Naive thymus-derived CD4-positive, alpha-beta T cell (primary cell): Measurements from ENCODE around the gene NFATC2IP. TPM values are rescaled to one million over a fixed set of nuclear protein-coding genes. Genes with fewer than 3 reads are reported as not detected.
A peak's percentile ranks its signal among the peaks of the same experiment; 100 is the strongest.
"Not testable (repeated sequence)": the region's sequence is repeated elsewhere in the genome, so short reads cannot be mapped to it uniquely, and the experiment has no call there.

Experiments used
- ATAC-seq: fragments of 150-1000 bp; cut with Tn5 transposase; 2 replicates; pipeline ENCODE4 v1.10.0; 2021; ENCODE audit warnings: mild to moderate bottlenecking, moderate library complexity
- CTCF ChIA-PET: fragments of 350-600 bp; sonication (Branson Sonifier 250); formaldehyde crosslinking; loops from one replicate; lab custom pipeline; 2021; ENCODE audit warnings: antibody characterized with exemption; lab: Charles Lee
- POLR2A ChIA-PET: fragments of 350-600 bp; sonication (Branson Sonifier 250); formaldehyde crosslinking; loops from one replicate; lab custom pipeline; 2021; ENCODE audit warnings: antibody characterized with exemption, inconsistent platforms; lab: Charles Lee
- DNase-seq, 9 donors: peaks; one replicate each; pipeline versions ENCODE4 v3.0.0 to v3.0.0-alpha.2; 2020 to 2022; ENCODE audit warnings: mixed read lengths in 1 of 9
- H3K27ac ChIP-seq: one replicate; pipeline ENCODE4 v1.7.0; 2013; ENCODE audit warnings: mild to moderate bottlenecking, low read depth, low read length, moderate library complexity
- H3K27me3 ChIP-seq, 2 donors: one replicate each; pipeline ENCODE4 v1.7.0; 2013; ENCODE audit warnings: low read length in 2 of 2, mild to moderate bottlenecking in 2 of 2, moderate library complexity in 2 of 2; ENCODE audit not compliant: control insufficient read depth in 2 of 2, insufficient read depth in 2 of 2
- H3K36me3 ChIP-seq, 3 experiments: 1 replicate in 2 of 3; 2 replicates in 1 of 3; pipeline ENCODE4 v1.7.0; 2013; ENCODE audit warnings: low read length in 3 of 3, mild to moderate bottlenecking in 3 of 3, moderate library complexity in 1 of 3; ENCODE audit not compliant: insufficient read depth in 3 of 3, control insufficient read depth in 2 of 3
- H3K4me1 ChIP-seq, 2 donors: one replicate each; pipeline ENCODE4 v1.7.0; 2013; ENCODE audit warnings: low read length in 2 of 2, mild to moderate bottlenecking in 2 of 2, moderate library complexity in 1 of 2; ENCODE audit not compliant: control insufficient read depth in 2 of 2, insufficient read depth in 2 of 2
- H3K4me3 ChIP-seq: 2 replicates; pipeline ENCODE4 v1.7.0; 2013; ENCODE audit warnings: mild to moderate bottlenecking, low read length
- H3K9me3 ChIP-seq, 3 experiments: 1 replicate in 2 of 3; 2 replicates in 1 of 3; pipeline ENCODE4 v1.7.0; 2013; ENCODE audit warnings: low read length in 3 of 3; ENCODE audit not compliant: control insufficient read depth in 2 of 3
- H3K27ac Mint-ChIP-seq, 9 donors: one replicate each; pipeline ENCODE4 v1.8.0; 2020 to 2022; ENCODE audit warnings: mixed read lengths in 9 of 9, mild to moderate bottlenecking in 8 of 9, moderate library complexity in 5 of 9, inconsistent platforms in 2 of 9
- H3K27me3 Mint-ChIP-seq, 5 donors: one replicate each; pipeline ENCODE4 v1.8.0; 2021 to 2022; ENCODE audit warnings: mixed read lengths in 5 of 5, mild to moderate bottlenecking in 1 of 5
- H3K36me3 Mint-ChIP-seq, 5 donors: one replicate each; pipeline ENCODE4 v1.8.0; 2020 to 2022; ENCODE audit warnings: mixed read lengths in 5 of 5, mild to moderate bottlenecking in 3 of 5, inconsistent platforms in 1 of 5
- H3K4me1 Mint-ChIP-seq, 7 donors: one replicate each; pipeline ENCODE4 v1.8.0; 2020 to 2022; ENCODE audit warnings: mixed read lengths in 7 of 7, mild to moderate bottlenecking in 3 of 7, inconsistent platforms in 1 of 7
- H3K4me3 Mint-ChIP-seq, 10 donors: one replicate each; pipeline ENCODE4 v1.8.0; 2020 to 2022; ENCODE audit warnings: mild to moderate bottlenecking in 10 of 10, mixed read lengths in 10 of 10, moderate library complexity in 6 of 10, inconsistent platforms in 2 of 10
- H3K9me3 Mint-ChIP-seq, 11 donors: one replicate each; pipeline ENCODE4 v1.8.0; 2020 to 2022; ENCODE audit warnings: mixed read lengths in 11 of 11, mild to moderate bottlenecking in 4 of 11, inconsistent platforms in 1 of 11, moderate library complexity in 1 of 11
- intact Hi-C, 2 donors: fragments of 100-400 bp; cut with micrococcal nuclease; formaldehyde crosslinking; loops; one replicate each; pipeline ENCODE4 v1.15.1; 2023
- polyA plus RNA-seq, 2 donors: library from polyadenylated mRNA; unstranded; fragments of 300-500 nt; fragmentation: Illumina TruSeq; gene quantifications; one replicate each; pipeline ENCODE4 v1.2.3, GENCODE V29; 2021
- total RNA-seq, 6 experiments: library from RNA in 5 of 6; stranded (reverse) in 5 of 6; gene quantifications; 1 replicate in 5 of 6; 2 replicates in 1 of 6; pipeline ENCODE4 v1.2.3 and lab custom pipeline; 2021 to 2026

Gene NFATC2IP
- total and polyA plus RNA-seq, 7 experiments from 2014 or later = 26.0 to 117 (median 77.8) TPM

DNA sequence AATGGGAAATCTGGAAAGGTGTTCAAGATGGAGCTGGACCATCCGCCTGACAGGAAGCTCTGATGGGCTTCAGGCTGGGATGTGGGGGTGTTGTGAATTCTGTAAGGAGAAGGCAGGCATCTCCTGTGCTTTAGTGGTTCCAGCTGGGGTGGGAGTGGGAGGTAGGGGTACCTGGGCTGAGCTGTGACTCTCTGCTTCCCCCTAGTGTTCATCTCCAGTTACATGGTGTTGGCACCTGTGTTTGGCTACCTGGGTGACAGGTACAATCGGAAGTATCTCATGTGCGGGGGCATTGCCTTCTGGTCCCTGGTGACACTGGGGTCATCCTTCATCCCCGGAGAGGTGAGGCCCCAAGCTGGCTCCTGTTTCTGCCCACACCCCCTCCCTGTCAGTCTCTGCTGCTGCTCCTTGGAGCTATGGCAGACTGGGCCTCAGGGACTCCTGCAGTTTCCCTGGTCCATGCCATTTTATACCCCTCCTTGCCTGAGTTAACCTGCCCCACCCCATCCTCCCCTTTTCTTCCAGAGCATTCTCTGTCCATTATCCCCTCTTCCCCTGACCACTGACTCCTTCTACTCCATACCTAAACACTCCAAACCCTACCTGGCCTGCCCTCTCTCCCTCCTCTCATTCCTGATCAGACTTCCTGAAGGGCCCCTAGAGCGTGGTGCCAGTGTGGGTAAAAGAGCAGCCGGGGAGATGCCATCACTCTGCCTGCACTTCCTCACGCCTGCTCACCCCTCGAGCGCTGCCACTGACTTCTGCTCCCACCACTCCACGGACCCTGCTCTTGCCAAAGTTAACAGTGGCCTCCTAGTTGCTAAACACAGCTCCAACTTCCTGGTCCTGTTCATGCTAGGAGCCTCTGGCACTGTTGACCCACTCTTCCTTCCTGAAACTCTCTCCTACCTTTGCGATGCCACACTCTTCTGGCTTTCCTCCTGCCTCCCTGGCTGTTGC lies 27.2 kb downstream of the NFATC2IP start:
- Histone ChIP-seq H3K27ac (no peak overlapping the region), H3K27me3 (no peaks in the 10 kb centered on the region), H3K4me3 (no peak overlapping the region), H3K36me3 (peaks cover 0 to 49% (median 0%) of the 10 kb centered on the region in 3 experiments), H3K4me1 (peaks cover 5 to 12% of the 10 kb centered on the region in 2 donors), H3K9me3 (no peaks in the 10 kb centered on the region)
- peak in 5 of 9 donors; percentile 33 to 52 (median 48) for DNase-seq
- CTCF ChIA-PET = interaction anchor here (0.6 to 2.7 kb wide), 11 partner anchors 8 to 107 kb away, joined by 3 to 14 read pairs (median 3); no protein-coding TSS in a partner anchor
- H3K9me3 Mint-ChIP-seq = peaks cover 0 to 4% (median 0%) of the 10 kb centered on the region in 11 donors
- peak overlapping the region in 8 of 10 donors; percentile 3 to 82 (median 44) for H3K4me3 Mint-ChIP-seq
- peak; percentile 32 for ATAC-seq
- H3K27me3 Mint-ChIP-seq = no peaks in the 10 kb centered on the region
- H3K27ac Mint-ChIP-seq = peak overlapping the region; percentile 21 to 94 (median 65)
- peaks cover 0 to 33% (median 27%) of the 10 kb centered on the region in 5 donors for H3K36me3 Mint-ChIP-seq
- POLR2A ChIA-PET = interaction anchor here (0.6 to 8.9 kb wide), 10 partner anchors 8 to 700 kb away, joined by 3 to 143 read pairs (median 4); partner anchors contain the start of genes LAT and TUFM
- peaks cover 35 to 59% (median 46%) of the 10 kb centered on the region in 7 donors for H3K4me1 Mint-ChIP-seq
- intact Hi-C loops = loop anchor here in 1 of 2 donors (1.0 kb wide), 1 partner anchor 33 kb away; no protein-coding TSS in a partner anchor

DNA sequence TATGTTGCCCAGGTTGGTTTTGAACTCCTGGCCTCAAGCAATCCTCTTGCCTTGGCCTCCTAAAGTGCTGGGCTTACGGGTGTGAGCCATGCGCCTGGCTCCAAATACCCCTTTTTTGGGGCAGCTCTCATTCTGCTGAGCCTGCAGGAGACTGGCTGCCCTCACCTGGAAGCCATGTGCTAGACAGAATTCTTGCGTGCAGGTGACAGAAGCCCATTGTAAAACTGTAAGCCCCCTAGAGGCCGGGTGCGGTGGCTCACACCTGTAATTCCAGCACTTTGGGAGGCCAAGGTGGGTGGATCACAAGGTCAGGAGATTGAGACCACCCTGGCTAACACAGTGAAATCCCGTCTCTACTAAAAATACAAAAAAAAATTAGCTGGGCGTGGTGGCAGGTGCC lies 29.6 kb downstream of the NFATC2IP start:
- H3K4me3 Mint-ChIP-seq = peak overlapping the region in 1 of 10 donors; percentile 25

DNA sequence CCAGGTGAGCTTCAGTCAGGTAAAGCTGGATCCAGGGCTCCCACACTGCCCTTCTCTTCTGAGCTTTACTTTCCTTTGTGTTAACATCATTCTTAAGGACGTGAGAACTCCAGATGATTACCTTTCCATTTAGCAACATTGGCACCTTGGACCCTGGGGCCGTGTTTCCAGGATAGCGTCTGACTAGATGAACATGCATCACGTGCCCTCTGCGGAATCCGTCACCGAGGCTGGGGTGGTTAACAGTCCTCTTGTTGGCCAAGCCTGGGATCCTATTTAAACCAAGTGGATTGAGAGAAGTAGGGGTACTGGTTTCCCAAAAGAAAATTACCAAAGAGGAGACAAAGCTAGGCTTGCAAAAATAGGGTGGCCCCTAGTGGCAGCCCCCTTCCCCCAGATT lies 30.2 kb downstream of the NFATC2IP start:
- ATAC-seq = no peak
- Histone ChIP-seq H3K4me1 (peaks cover 13 to 14% of the 10 kb centered on the region in 2 donors), H3K27ac (no peak overlapping the region), H3K9me3 (no peaks in the 10 kb centered on the region), H3K4me3 (no peak overlapping the region), H3K36me3 (peaks cover 0 to 55% (median 0%) of the 10 kb centered on the region in 3 experiments), H3K27me3 (no peaks in the 10 kb centered on the region)
- H3K9me3 Mint-ChIP-seq = peaks cover 0 to 4% (median 0%) of the 10 kb centered on the region in 11 donors
- DNase-seq = no peak
- ChIA-PET POLR2A (interaction anchor here (1.1 to 8.9 kb wide), 2 partner anchors 5 to 31 kb away, joined by 3 to 143 read pairs; partner anchors contain the start of gene LAT), CTCF (no interaction called here)
- H3K36me3 Mint-ChIP-seq = peaks cover 14 to 46% (median 34%) of the 10 kb centered on the region in 5 donors
- intact Hi-C loops = no loop called here
- H3K4me3 Mint-ChIP-seq = no peak overlapping the region
- peaks cover 32 to 56% (median 47%) of the 10 kb centered on the region in 7 donors for H3K4me1 Mint-ChIP-seq
- H3K27me3 Mint-ChIP-seq = no peaks in the 10 kb centered on the region
- H3K27ac Mint-ChIP-seq = peak overlapping the region in 5 of 9 donors; percentile 6 to 72 (median 33)

More for the DNA sequence above, 29.6 kb downstream of the NFATC2IP start:
- H3K27me3 Mint-ChIP-seq, ATAC-seq, H3K27ac ChIP-seq, H3K27me3 ChIP-seq, DNase-seq, H3K4me3 ChIP-seq, intact Hi-C loops, H3K9me3 Mint-ChIP-seq, H3K9me3 ChIP-seq: not testable (repeated sequence)
- Mint-ChIP-seq H3K4me1 (peaks cover 38 to 62% (median 52%) of the 10 kb centered on the region in 7 donors), H3K36me3 (peaks cover 10 to 44% (median 34%) of the 10 kb centered on the region in 5 donors), H3K27ac (peak overlapping the region in 2 of 9 donors; percentile 33 to 72)
- Histone ChIP-seq H3K36me3 (peaks cover 0 to 49% (median 0%) of the 10 kb centered on the region in 3 experiments), H3K4me1 (peaks cover 15 to 20% of the 10 kb centered on the region in 2 donors)
- POLR2A ChIA-PET = interaction anchor here (1.1 to 8.9 kb wide), 2 partner anchors 6 to 31 kb away, joined by 3 to 143 read pairs; partner anchors contain the start of gene LAT
- CTCF ChIA-PET = interaction anchor here (0.7 to 1.6 kb wide), 2 partner anchors 41 to 47 kb away, joined by 3 to 6 read pairs; no protein-coding TSS in a partner anchor

DNA sequence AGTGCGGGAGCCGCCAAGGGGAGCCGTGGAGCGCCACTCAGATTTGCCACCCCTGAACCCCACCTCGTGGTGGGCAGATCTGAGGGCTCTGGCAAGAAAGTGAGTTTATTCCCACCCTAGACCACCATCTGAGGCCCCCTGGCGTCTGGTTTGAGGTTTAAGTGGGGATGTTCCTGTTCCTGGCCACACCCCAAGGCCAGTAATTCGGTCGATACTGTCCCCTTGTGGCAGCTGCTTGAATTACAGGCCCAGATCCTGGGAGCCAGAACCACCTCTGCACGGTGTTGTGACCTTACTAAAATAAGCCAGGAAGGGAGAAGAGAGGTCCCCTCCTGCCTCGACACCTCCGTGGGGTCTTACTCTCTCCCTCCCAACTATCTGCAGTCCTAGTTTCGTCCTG lies 30.8 kb downstream of the NFATC2IP start:
- ChIA-PET CTCF (no interaction called here), POLR2A (interaction anchor here (1.2 kb wide), 1 partner anchor 56 kb away, joined by 4 read pairs; the partner anchor contains the start of gene RABEP2)
- Histone ChIP-seq H3K9me3 (no peaks in the 10 kb centered on the region), H3K27ac (peak overlapping the region; percentile 26), H3K36me3 (peaks cover 0 to 61% (median 0%) of the 10 kb centered on the region in 3 experiments), H3K4me3 (no peak overlapping the region), H3K4me1 (peaks cover 13 to 14% of the 10 kb centered on the region in 2 donors), H3K27me3 (no peaks in the 10 kb centered on the region)
- Mint-ChIP-seq H3K4me1 (peaks cover 26 to 50% (median 42%) of the 10 kb centered on the region in 7 donors), H3K4me3 (no peak overlapping the region), H3K9me3 (peaks cover 0 to 4% (median 0%) of the 10 kb centered on the region in 11 donors), H3K27me3 (no peaks in the 10 kb centered on the region), H3K27ac (peak overlapping the region in 3 of 9 donors; percentile 21 to 66 (median 39)), H3K36me3 (peaks cover 14 to 52% (median 34%) of the 10 kb centered on the region in 5 donors)
- DNase-seq (peak in 1 of 9 donors; percentile 32), ATAC-seq (no peak)
- intact Hi-C loops = no loop called here

DNA sequence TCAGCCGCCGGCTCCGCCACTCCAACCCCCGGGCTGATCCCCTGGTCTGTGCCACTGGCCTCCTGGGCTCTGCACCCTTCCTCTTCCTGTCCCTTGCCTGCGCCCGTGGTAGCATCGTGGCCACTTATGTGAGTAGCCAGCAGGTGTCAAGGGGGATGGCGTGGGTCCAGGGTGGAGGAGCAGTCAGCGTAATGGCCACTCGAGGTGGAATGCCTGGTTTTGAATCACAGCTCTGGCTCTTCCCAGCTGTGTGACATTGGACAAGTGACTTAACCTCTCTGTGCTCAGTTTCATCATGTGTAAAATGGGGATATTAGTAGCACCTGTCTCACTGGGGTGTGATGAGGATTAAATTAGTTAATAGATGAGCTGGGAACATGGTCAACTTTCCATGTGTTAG lies 31.7 kb downstream of the NFATC2IP start:
- intact Hi-C loops = no loop called here
- Mint-ChIP-seq H3K27ac (peak overlapping the region in 5 of 9 donors; percentile 63 to 91 (median 80)), H3K27me3 (no peaks in the 10 kb centered on the region), H3K36me3 (peaks cover 19 to 59% (median 39%) of the 10 kb centered on the region in 5 donors), H3K4me1 (peaks cover 26 to 47% (median 44%) of the 10 kb centered on the region in 7 donors), H3K4me3 (peak overlapping the region in 3 of 10 donors; percentile 28 to 64 (median 44)), H3K9me3 (peaks cover 2 to 8% (median 5%) of the 10 kb centered on the region in 11 donors)
- CTCF ChIA-PET = interaction anchor here (0.6 to 1.5 kb wide), 2 partner anchors 42 to 143 kb away, joined by 3 to 5 read pairs; no protein-coding TSS in a partner anchor
- no peak overlapping the region for H3K4me3 ChIP-seq
- DNase-seq = no peak
- peaks cover 19 to 21% of the 10 kb centered on the region in 2 donors for H3K4me1 ChIP-seq
- POLR2A ChIA-PET = interaction anchor here (0.6 to 8.7 kb wide), 6 partner anchors 6 to 57 kb away, joined by 3 to 194 read pairs (median 69); partner anchors contain the start of genes RABEP2 and SPNS1
- no peaks in the 10 kb centered on the region for H3K27me3 ChIP-seq
- ATAC-seq = no peak
- H3K9me3 ChIP-seq = no peaks in the 10 kb centered on the region
- no peak overlapping the region for H3K27ac ChIP-seq
- peaks cover 0 to 70% (median 4%) of the 10 kb centered on the region in 3 experiments for H3K36me3 ChIP-seq
